Activated CD8-positive, alpha-beta memory T cell treated with anti-CD3 and anti-CD28 coated beads for 4 hours (primary cell): ENCODE data around the gene ZNF804A.

ENCODE experiments used
- DNase-seq, 2 donors: peaks; one replicate each; pipeline ENCODE4 v3.0.0-alpha.2; 2020; ENCODE audit warnings: low read depth in 2 of 2

Gene ZNF804A

DNA sequence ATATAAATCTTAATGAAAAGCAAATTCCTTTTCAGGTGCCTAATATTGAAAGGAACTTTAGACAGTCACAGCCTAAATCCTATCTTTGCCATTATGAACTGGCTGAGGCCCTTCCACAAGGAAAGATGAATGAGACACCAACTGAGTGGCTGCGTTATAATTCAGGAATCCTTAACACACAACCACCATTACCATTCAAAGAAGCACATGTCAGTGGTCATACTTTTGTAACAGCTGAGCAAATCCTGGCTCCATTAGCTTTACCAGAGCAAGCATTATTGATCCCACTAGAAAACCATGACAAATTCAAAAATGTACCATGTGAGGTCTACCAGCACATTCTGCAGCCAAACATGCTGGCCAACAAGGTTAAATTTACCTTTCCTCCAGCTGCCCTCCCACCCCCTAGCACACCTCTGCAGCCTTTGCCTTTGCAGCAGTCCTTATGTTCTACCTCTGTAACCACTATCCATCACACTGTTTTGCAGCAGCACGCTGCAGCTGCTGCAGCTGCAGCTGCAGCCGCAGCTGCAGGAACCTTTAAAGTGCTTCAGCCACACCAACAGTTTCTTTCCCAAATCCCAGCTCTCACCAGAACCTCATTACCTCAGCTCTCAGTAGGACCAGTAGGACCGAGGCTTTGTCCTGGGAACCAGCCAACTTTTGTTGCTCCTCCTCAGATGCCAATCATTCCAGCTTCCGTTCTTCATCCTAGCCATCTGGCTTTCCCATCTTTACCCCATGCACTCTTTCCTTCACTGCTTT lies 340.1 kb downstream of the ZNF804A start:
- DNase-seq = no peak

DNA sequence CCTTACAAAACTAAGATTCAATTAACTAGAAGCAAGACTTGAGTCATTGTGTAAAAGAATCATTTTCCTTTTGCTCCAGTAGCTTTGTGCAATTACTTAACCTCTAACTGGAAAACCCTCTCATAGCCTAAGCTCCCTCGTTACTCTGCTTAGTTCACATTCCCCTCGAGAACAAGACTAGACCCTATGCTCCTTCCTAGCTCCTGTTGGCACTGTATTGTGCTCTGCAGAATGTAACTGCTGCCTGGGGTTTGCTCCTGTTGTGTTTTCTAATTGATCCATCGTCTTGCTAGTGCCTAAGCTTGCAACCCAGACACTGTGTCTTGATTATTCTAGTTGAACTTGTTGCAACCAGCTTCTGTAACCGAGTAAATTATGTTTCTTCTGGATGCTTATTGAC lies 347.0 kb downstream of the ZNF804A start:
- DNase-seq = no peak

DNA sequence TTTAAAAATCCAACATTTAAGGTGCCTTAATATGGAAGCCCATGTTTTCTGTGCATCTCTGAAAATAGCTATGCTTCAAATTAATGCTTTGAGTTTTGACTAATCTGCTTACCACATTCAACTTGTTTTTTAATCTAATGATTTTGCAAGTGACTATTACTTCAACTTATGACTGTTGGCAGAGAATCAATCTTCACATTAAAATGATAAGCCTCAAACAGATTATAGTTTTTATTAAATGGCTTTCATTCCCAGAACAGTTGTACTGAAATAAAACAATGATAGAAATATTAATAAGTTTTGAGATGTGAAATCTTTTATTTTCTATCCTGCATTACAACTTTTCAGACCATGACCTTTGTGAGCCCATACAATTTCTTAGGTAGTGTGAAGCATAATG lies 347.5 kb downstream of the ZNF804A start:
- DNase-seq = no peak

DNA sequence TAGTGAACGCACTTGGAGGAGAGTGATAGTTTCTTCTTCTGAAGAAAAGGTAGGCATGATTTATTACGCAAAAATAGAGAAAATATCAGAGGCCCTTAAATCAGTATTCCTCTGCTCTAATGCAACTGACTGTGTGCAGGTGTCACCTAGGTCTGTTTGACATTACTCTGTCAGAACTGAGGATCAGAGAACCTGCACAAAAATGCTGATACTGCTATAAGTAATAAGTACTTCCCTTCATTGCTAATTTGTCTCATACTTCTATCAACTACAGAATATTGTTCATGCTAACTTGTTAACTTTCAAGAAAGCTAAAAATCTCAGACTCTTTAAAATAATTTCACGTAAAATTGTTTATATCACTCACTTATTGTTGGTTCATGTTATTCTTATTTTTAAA lies 358.5 kb downstream of the ZNF804A start:
- DNase-seq = no peak

DNA sequence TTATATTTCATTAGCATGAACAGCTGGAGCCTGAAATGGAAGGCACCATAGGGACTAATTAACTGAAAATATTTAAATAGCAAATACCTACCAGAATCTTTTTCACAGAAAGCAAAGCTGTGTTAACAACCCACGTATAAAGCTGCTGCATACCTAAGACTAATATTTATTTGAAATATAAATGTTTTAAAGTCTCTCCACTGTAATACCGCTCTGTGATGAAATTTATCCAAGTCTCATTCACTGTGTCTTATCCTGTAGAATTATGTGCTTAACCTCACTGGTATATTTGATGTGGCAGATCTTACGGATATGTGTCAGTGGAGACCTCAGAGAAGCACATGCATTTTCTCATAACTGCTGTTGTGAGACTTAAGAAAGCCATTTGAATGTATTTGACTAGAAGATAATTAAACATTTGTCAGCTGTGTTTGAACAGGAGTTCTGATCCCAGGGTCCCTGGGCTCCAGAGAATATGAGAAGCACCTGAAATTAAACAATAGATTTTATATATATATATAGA lies 373.3 kb downstream of the ZNF804A start:
- no peak for DNase-seq
